ENCODE measurements around the gene GSE1. TPM values are rescaled to one million over a fixed set of nuclear protein-coding genes. Genes with fewer than 3 reads are reported as not detected.

GSE1 gene
- total RNA-seq, 1 experiment from 2014 or later = 124 TPM

GRCh38 chr16:85578599-85578948 is 34.5 kb upstream of the GSE1 start (continued):
- TF ChIP-seq, protein P1, sequence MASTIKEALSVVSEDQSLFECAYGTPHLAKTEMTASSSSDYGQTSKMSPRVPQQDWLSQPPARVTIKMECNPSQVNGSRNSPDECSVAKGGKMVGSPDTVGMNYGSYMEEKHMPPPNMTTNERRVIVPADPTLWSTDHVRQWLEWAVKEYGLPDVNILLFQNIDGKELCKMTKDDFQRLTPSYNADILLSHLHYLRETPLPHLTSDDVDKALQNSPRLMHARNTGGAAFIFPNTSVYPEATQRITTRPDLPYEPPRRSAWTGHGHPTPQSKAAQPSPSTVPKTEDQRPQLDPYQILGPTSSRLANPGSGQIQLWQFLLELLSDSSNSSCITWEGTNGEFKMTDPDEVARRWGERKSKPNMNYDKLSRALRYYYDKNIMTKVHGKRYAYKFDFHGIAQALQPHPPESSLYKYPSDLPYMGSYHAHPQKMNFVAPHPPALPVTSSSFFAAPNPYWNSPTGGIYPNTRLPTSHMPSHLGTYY (CRISPR knock-in tag; IDR thresholded peaks at IDR 0.05) = no peak
- TF ChIP-seq, protein P2, sequence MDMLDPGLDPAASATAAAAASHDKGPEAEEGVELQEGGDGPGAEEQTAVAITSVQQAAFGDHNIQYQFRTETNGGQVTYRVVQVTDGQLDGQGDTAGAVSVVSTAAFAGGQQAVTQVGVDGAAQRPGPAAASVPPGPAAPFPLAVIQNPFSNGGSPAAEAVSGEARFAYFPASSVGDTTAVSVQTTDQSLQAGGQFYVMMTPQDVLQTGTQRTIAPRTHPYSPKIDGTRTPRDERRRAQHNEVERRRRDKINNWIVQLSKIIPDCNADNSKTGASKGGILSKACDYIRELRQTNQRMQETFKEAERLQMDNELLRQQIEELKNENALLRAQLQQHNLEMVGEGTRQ (CRISPR knock-in tag; IDR thresholded peaks at IDR 0.05) = no peak
- TF ChIP-seq GTF2I (CRISPR knock-in tag; conservative IDR thresholded peaks at IDR 0.05) = peak; percentile 86; the same call in 1 of the 2 replicates

GRCh38 chr16:85579191-85579590 is 33.9 kb upstream of the GSE1 start:
- no peaks in the 10 kb centered on the region for H3K36me3 Mint-ChIP-seq
- peak; percentile 78 for DNase-seq (ENCODE audit: low spot score)
- POLR2A ChIA-PET = interaction anchor here (1.4 to 2.3 kb wide), 4 partner anchors 9 to 35 kb away, joined by 3 to 7 read pairs (median 4); no protein-coding TSS in a partner anchor
- peak overlapping the region; percentile 93 for H3K27ac Mint-ChIP-seq
- TF ChIP-seq SP1 (CRISPR knock-in tag; conservative IDR thresholded peaks at IDR 0.05) (peak; percentile 52), E2F4 (CRISPR knock-in tag; IDR thresholded peaks at IDR 0.05; ENCODE audit: borderline replicate concordance, low read depth) (no peak)
- H3K27me3 Mint-ChIP-seq (ENCODE audit: low read depth) = peaks cover 43% of the 10 kb centered on the region
- peak; percentile 72 for ATAC-seq
- no peaks in the 10 kb centered on the region for H3K9me3 Mint-ChIP-seq
- peaks cover 96% of the 10 kb centered on the region for H3K4me1 Mint-ChIP-seq
- peak overlapping the region; percentile 56 for H3K4me3 Mint-ChIP-seq
- CTCF ChIA-PET = interaction anchor here (0.6 to 3.6 kb wide), 13 partner anchors 12 to 163 kb away, joined by 3 to 19 read pairs (median 4); no protein-coding TSS in a partner anchor

- Mint-ChIP-seq H3K9me3 (no peaks in the 10 kb centered on the region), H3K36me3 (no peaks in the 10 kb centered on the region), H3K27me3 (ENCODE audit: low read depth) (peaks cover 52% of the 10 kb centered on the region), H3K4me3 (peak overlapping the region; percentile 56; the same call in 1 of the 2 replicates), H3K27ac (peak overlapping the region; percentile 61; the same call in 1 of the 2 replicates), H3K4me1 (peaks cover 97% of the 10 kb centered on the region)
- DNase-seq (ENCODE audit: low spot score) = no peak
- ChIA-PET POLR2A (interaction anchor here (2.0 to 2.3 kb wide), 2 partner anchors 31 to 34 kb away, joined by 5 to 7 read pairs; no protein-coding TSS in a partner anchor), CTCF (interaction anchor here (0.7 to 3.6 kb wide), 7 partner anchors 12 to 164 kb away, joined by 3 to 19 read pairs (median 4); no protein-coding TSS in a partner anchor)
- ATAC-seq = no peak
- TF ChIP-seq TCF7 (CRISPR knock-in tag; IDR thresholded peaks at IDR 0.05; ENCODE audit: low read depth) (no peak), NR1H2 (CRISPR knock-in tag; IDR thresholded peaks at IDR 0.05) (no peak)
These were observed 33.1 kb upstream of the GSE1 start for GRCh38 chr16:85579923-85580580.

- ATAC-seq (no peak), DNase-seq (ENCODE audit: low spot score) (no peak)
- Mint-ChIP-seq H3K9me3 (no peaks in the 10 kb centered on the region), H3K27me3 (ENCODE audit: low read depth) (peaks cover 57% of the 10 kb centered on the region), H3K27ac (no peak overlapping the region), H3K4me3 (no peak overlapping the region), H3K4me1 (peaks cover 97% of the 10 kb centered on the region), H3K36me3 (no peaks in the 10 kb centered on the region)
- ChIA-PET POLR2A (interaction anchor here (2.0 kb wide), 1 partner anchor 34 kb away, joined by 5 read pairs; no protein-coding TSS in a partner anchor), CTCF (interaction anchor here (0.7 to 4.6 kb wide), 8 partner anchors 12 to 90 kb away, joined by 3 to 25 read pairs (median 5); no protein-coding TSS in a partner anchor)
- no peak for TF ChIP-seq E2F4 (CRISPR knock-in tag; IDR thresholded peaks at IDR 0.05; ENCODE audit: borderline replicate concordance, low read depth)
- TF ChIP-seq KAT7 (CRISPR knock-in tag; IDR thresholded peaks at IDR 0.05; ENCODE audit: borderline replicate concordance) = no peak
- TF ChIP-seq ZBTB43 (CRISPR knock-in tag; IDR thresholded peaks at IDR 0.05) = no peak
- TF ChIP-seq, protein P3, sequence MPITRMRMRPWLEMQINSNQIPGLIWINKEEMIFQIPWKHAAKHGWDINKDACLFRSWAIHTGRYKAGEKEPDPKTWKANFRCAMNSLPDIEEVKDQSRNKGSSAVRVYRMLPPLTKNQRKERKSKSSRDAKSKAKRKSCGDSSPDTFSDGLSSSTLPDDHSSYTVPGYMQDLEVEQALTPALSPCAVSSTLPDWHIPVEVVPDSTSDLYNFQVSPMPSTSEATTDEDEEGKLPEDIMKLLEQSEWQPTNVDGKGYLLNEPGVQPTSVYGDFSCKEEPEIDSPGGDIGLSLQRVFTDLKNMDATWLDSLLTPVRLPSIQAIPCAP (CRISPR knock-in tag; IDR thresholded peaks at IDR 0.05) = no peak
- TF ChIP-seq ETV6 (CRISPR knock-in tag; IDR thresholded peaks at IDR 0.05) = no peak
- no peak for TF ChIP-seq NFE2L1 (CRISPR knock-in tag; IDR thresholded peaks at IDR 0.05)
- TF ChIP-seq, protein P4, sequence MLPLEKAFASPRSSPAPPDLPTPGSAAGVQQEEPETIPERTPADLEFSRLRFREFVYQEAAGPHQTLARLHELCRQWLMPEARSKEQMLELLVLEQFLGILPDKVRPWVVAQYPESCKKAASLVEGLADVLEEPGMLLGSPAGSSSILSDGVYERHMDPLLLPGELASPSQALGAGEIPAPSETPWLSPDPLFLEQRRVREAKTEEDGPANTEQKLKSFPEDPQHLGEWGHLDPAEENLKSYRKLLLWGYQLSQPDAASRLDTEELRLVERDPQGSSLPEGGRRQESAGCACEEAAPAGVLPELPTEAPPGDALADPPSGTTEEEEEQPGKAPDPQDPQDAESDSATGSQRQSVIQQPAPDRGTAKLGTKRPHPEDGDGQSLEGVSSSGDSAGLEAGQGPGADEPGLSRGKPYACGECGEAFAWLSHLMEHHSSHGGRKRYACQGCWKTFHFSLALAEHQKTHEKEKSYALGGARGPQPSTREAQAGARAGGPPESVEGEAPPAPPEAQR (CRISPR knock-in tag; IDR thresholded peaks at IDR 0.05) = no peak
- no peak for TF ChIP-seq MLX (CRISPR knock-in tag; IDR thresholded peaks at IDR 0.05)
- no peak for TF ChIP-seq ZNF138 (CRISPR knock-in tag; conservative IDR thresholded peaks at IDR 0.05)
These were observed 32.4 kb upstream of the GSE1 start for GRCh38 chr16:85580684-85581083.
